Measurements from ENCODE around the gene PP2D1. TPM values are rescaled to one million over a fixed set of nuclear protein-coding genes. Genes with fewer than 3 reads are reported as not detected.
"Not testable (repeated sequence)": the region's sequence is repeated elsewhere in the genome, so short reads cannot be mapped to it uniquely, and the experiment has no call there.

Gene PP2D1
- total and polyA plus RNA-seq, 2 donors (not counting 3 experiments of a cell fraction or from before 2014, with no cell fraction given): not detected

DNA sequence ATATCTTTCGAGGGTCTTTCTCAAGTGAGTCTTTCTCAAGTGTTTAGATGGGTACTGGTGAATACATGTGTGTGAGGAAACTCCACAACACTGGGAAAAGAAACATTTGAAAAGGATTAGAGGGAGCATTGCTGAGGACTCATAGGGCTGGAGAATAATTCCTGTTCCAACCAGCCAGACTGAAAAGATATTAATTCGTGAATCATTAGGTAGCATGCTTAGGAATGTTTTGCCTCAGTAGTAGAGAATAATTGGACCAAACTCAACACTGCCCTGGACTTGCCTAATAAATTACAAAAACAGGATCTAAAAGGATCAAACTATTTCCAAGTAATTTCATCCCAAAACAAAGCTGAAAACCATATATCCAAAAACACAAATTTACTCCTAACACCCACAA lies 17.3 kb downstream of the PP2D1 start:
- Histone ChIP-seq H3K9ac (replicated peaks; ENCODE audit: extremely low read depth, insufficient read depth, low read length) (no peak overlapping the region), H3K9me1 (replicated peaks; ENCODE audit: control insufficient read depth, extremely low read depth, insufficient read depth, low read length) (no peaks in the 10 kb centered on the region), H3K79me2 (ENCODE audit: control insufficient read depth, insufficient read depth, low read length) (no peaks in the 10 kb centered on the region), H3K4me3 (replicated peaks in 1 of 3; ENCODE audit: insufficient read depth in 1 of 3, low read depth in 1 of 3, low read length in 3 of 3) (no peak overlapping the region), H3K4me1 (ENCODE audit: control insufficient read depth, extremely low read depth, insufficient read depth, low read length) (no peaks in the 10 kb centered on the region), H3K36me3 (ENCODE audit: control insufficient read depth in 2 of 2, extremely low read depth in 1 of 2, insufficient read depth in 2 of 2, low read length in 2 of 2) (no peaks in the 10 kb centered on the region), H2AFZ (ENCODE audit: low read depth, low read length) (no peak overlapping the region), H3K27me3 (ENCODE audit: control insufficient read depth in 2 of 2, insufficient read depth in 2 of 2, low read length in 2 of 2) (no peaks in the 10 kb centered on the region), H3K9me3 (replicated peaks; ENCODE audit: control insufficient read depth, insufficient read depth, low read length) (no peaks in the 10 kb centered on the region), H3K4me2 (ENCODE audit: insufficient read depth, low read length) (no peak overlapping the region), H4K20me1 (replicated peaks; ENCODE audit: control insufficient read depth, extremely low read depth, insufficient read depth, low read length) (no peaks in the 10 kb centered on the region), H3K27ac (ENCODE audit: insufficient read depth, low read depth, low read length) (no peak overlapping the region)
- DNase-seq (ENCODE audit: low read depth, low spot score): no peak
- intact Hi-C loops (cut with micrococcal nuclease): no loop called here
- CTCF ChIA-PET: interaction anchor here (1.2 to 1.7 kb wide), 2 partner anchors 9 to 34 kb away, joined by 3 to 7 read pairs; no protein-coding TSS in a partner anchor
- TF ChIP-seq, protein P1, sequence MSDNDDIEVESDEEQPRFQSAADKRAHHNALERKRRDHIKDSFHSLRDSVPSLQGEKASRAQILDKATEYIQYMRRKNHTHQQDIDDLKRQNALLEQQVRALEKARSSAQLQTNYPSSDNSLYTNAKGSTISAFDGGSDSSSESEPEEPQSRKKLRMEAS (IDR thresholded peaks at IDR 0.05; ENCODE audit: insufficient read depth, insufficient read length): no peak
- TF ChIP-seq JUN (IDR thresholded peaks at IDR 0.05; ENCODE audit: borderline replicate concordance, insufficient read depth, insufficient read length, low read depth) (no peak), POLR2AphosphoS5 (IDR thresholded peaks at IDR 0.05; ENCODE audit: insufficient read depth, low read depth, low read length) (no peak), GATA2 (IDR thresholded peaks at IDR 0.05; ENCODE audit: insufficient read depth, insufficient read length, low read depth, low read length) (no peak), EZH2 (IDR thresholded peaks at IDR 0.05; ENCODE audit: borderline replicate concordance, low read depth, low read length, severe bottlenecking) (no peak), POLR2A (IDR thresholded peaks at IDR 0.05; ENCODE audit: low read depth, low read length) (no peak), MYC (IDR thresholded peaks at IDR 0.05; ENCODE audit: low read depth, low read length) (no peak), FOS (IDR thresholded peaks at IDR 0.05; ENCODE audit: borderline replicate concordance, insufficient read depth, low read length) (no peak)
- TF ChIP-seq, protein P2, sequence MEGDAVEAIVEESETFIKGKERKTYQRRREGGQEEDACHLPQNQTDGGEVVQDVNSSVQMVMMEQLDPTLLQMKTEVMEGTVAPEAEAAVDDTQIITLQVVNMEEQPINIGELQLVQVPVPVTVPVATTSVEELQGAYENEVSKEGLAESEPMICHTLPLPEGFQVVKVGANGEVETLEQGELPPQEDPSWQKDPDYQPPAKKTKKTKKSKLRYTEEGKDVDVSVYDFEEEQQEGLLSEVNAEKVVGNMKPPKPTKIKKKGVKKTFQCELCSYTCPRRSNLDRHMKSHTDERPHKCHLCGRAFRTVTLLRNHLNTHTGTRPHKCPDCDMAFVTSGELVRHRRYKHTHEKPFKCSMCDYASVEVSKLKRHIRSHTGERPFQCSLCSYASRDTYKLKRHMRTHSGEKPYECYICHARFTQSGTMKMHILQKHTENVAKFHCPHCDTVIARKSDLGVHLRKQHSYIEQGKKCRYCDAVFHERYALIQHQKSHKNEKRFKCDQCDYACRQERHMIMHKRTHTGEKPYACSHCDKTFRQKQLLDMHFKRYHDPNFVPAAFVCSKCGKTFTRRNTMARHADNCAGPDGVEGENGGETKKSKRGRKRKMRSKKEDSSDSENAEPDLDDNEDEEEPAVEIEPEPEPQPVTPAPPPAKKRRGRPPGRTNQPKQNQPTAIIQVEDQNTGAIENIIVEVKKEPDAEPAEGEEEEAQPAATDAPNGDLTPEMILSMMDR (IDR thresholded peaks at IDR 0.05; ENCODE audit: extremely low read depth in 1 of 2, insufficient read depth in 1 of 2, low read depth in 1 of 2, low read length in 2 of 2): no peak
- BruUV-seq (replicated peaks): no TSS peak
- dilution Hi-C loops (cut with MboI; ENCODE audit: extremely low pct_ligation_motif_present, low sequenced_read_pairs): no loop called here
- no peak for FAIRE-seq
- POLR2A ChIA-PET: no interaction called here

DNA sequence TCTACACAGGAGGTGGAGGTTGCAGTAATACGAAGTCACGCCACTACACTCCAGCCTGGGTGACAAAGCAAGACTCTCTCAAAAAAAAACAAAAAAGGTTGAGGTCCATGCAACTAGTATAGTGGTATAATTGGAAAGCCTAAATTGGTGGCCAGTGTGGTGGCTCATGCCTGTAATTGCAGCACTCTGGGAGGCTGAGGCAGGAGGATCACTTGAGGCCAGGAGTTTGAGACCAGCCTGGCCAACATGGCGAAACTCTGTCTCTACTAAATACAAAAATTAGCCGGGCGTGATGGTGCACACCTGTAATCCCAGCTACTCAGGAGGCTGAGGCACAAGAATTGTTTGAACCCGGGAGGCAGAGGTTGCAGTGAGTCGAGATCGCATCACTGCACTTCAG lies 23.2 kb downstream of the PP2D1 start:
- H2AFZ ChIP-seq (ENCODE audit: low read depth, low read length); H3K9me1 ChIP-seq (replicated peaks; ENCODE audit: control insufficient read depth, extremely low read depth, insufficient read depth, low read length); H3K4me3 ChIP-seq (replicated peaks in 1 of 3; ENCODE audit: insufficient read depth in 1 of 3, low read depth in 1 of 3, low read length in 3 of 3); FAIRE-seq; H3K9me3 ChIP-seq (replicated peaks; ENCODE audit: control insufficient read depth, insufficient read depth, low read length); CTCF ChIA-PET; H3K4me2 ChIP-seq (ENCODE audit: insufficient read depth, low read length); dilution Hi-C loops (cut with MboI; ENCODE audit: extremely low pct_ligation_motif_present, low sequenced_read_pairs); H3K9ac ChIP-seq (replicated peaks; ENCODE audit: extremely low read depth, insufficient read depth, low read length); H3K79me2 ChIP-seq (ENCODE audit: control insufficient read depth, insufficient read depth, low read length); H4K20me1 ChIP-seq (replicated peaks; ENCODE audit: control insufficient read depth, extremely low read depth, insufficient read depth, low read length); H3K27ac ChIP-seq (ENCODE audit: insufficient read depth, low read depth, low read length); H3K36me3 ChIP-seq (ENCODE audit: control insufficient read depth in 2 of 2, extremely low read depth in 1 of 2, insufficient read depth in 2 of 2, low read length in 2 of 2); POLR2A ChIA-PET; DNase-seq (ENCODE audit: low read depth, low spot score); BruUV-seq (replicated peaks); H3K4me1 ChIP-seq (ENCODE audit: control insufficient read depth, extremely low read depth, insufficient read depth, low read length); H3K27me3 ChIP-seq (ENCODE audit: control insufficient read depth in 2 of 2, insufficient read depth in 2 of 2, low read length in 2 of 2): not testable (repeated sequence)
- intact Hi-C loops (cut with micrococcal nuclease): loop anchor here (5.0 kb wide), 1 partner anchor 48 kb away; no protein-coding TSS in a partner anchor
